GM12873 (cell line): ENCODE data around the gene GMPR.

Source experiments
- TF ChIP-seq, protein P1 (sequence below): IDR thresholded peaks from 2 replicates; pipeline ENCODE4 v1.5.1; 2012; ENCODE audit warnings: low read depth, mild to moderate bottlenecking, moderate library complexity, low read length, control low read depth; ENCODE audit not compliant: insufficient read depth; ENCODE audit errors: missing control alignments

Gene GMPR

DNA sequence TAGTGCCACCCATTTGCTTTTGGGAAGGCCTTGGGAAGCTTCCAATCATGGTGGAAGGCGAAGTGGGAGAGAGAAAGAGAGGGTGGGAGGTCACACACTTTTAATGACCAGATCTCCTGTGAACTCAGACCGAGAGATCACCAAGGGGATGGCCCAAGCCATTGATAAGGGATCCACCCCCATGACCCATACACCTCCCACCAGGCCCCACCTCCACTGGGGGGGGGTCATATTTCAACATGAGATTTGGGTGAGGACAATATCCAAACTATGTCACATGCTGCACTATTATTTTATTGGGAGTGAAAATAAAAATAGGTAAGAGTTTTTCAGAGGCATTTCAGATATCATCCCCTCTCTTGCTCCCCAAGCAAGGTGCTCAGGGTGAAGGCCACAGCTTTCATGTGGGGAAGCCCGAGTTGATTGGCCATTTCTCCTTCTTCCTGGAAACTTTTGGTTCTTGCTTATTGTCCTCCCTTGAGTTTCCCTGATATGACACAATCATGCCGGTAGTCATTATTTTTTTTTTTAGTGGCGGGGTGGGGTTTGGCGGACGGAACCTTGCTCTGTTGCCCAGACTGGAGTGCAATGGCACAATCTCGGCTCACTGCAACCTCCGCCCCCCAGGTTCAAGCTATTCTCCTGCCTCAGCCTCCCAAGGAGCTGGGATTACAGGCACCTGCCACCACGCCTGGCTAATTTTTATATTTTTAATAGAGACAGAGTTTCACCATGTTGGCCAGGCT is 15.2 kb downstream of the GMPR start:
- TF ChIP-seq, protein P1, sequence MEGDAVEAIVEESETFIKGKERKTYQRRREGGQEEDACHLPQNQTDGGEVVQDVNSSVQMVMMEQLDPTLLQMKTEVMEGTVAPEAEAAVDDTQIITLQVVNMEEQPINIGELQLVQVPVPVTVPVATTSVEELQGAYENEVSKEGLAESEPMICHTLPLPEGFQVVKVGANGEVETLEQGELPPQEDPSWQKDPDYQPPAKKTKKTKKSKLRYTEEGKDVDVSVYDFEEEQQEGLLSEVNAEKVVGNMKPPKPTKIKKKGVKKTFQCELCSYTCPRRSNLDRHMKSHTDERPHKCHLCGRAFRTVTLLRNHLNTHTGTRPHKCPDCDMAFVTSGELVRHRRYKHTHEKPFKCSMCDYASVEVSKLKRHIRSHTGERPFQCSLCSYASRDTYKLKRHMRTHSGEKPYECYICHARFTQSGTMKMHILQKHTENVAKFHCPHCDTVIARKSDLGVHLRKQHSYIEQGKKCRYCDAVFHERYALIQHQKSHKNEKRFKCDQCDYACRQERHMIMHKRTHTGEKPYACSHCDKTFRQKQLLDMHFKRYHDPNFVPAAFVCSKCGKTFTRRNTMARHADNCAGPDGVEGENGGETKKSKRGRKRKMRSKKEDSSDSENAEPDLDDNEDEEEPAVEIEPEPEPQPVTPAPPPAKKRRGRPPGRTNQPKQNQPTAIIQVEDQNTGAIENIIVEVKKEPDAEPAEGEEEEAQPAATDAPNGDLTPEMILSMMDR: no peak

DNA sequence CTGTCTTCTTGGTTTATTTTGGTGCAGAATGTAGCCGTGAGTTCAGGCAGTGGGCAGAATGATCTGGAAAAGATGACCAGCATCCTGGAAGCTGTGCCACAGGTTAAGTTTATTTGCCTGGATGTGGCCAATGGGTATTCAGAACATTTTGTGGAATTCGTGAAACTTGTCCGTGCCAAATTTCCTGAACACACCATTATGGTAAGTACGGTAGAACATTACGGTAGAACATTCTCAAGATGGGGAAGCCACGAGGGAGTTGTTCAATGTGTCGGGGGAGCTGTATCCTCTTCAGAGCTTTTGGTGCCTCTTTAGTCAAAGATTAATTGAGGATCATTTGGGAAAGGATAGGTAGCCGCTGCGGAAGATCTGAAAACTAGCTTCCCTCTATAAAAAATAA is 16.1 kb downstream of the GMPR start:
- TF ChIP-seq, protein P1: no peak

DNA sequence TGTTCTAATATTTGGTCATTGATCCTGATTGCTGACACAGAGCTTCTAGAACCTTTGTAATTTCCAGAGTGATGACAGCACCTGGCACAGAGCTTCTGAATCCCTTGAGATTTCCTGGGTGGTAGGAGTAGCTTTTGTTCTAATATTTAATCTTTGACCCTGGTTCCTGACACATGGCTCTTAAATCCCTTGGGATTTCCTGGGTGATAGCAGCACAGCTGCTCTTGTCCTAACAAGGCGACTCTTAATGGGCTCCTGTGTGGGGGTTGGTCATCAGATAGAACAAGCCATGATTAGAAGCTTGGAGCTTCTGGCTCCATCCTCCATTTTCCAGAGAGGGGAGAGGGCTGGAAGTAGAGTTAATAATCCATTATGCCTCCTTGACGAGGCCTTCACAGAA is 18.4 kb downstream of the GMPR start:
- TF ChIP-seq, protein P1: no peak

DNA sequence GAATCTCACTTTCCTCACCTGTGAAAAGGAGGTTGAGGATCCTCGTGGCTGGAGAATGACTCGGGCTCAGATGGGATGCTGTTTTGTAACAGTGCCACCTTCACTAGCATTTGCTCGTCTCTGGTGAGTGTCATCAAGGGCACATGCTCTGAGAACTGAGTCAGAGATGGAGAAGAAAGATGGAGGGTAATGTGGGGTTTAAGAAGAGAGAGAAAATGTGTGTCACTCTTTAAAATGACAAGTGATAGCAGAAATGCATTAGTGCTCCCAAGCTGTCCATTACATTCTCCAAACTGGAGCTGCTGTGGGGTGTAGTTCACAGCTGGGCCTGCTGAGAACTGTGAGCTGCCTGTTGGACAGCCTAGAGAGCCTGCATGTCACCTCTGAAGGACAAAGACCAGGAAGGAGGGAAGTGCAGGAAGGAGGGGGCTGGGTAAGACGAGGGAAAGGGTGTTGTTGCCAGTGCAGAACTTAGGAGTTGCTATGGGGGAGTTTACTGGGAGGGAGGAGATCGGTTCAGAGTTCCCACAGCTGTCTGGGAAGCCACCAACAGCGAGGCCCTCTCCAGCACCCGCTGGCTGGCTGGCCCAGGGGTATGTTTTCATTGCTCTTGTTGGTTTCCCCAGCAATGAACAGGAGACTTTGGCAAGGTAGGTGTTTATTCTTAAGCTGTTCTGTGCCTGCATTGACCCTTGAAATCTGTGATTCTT is 19.8 kb downstream of the GMPR start:
- TF ChIP-seq, protein P1: no peak

DNA sequence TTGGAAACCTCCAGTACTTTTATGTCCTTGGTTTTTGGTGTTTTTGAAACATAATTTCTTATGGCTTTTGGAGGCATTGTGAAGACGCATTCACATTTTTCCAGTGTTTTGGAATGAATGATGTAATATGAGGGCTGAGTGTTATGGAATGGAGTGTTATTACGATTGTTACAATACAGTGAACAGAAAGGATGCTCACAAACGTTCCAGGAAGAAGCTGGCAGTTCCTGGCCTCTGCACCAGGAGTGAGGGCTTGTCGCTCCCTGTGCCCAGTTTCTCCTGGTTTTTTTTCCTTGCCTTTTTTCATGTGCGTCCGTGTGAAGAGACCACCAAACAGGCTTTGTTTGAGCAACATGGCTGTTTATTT is 20.3 kb downstream of the GMPR start:
- TF ChIP-seq, protein P1: no peak

DNA sequence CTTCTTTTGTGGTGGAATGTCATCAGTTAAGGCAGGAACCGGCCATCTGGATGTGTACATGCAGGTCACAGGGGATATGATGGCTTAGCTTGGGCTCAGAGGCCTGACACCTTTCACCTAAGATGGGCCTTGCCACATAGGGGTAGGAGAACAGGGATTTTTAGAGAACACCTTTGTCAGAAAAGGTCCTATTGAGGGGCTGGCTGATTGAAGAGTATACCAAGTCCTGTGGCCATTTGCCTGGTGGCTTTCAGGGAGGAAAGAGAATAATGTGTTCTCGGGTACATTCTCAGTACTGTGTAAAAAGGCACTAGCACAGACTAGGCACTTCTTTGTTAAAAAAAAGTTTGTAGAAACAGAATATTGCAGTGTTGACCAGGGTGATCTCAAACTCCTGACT is 26.4 kb downstream of the GMPR start:
- TF ChIP-seq, protein P1: no peak
